Kasumi-1 (cell line): ENCODE results near the gene PALLD.
A peak's percentile ranks its signal among the peaks of the same experiment; 100 is the strongest.

Experiments used
- DNase-seq, 2 experiments: peaks; one replicate each; lab custom pipeline; 2025; lab: John Stamatoyannopoulos, UW

The PALLD gene

GRCh38 chr4:168524897-168525296, 28.0 kb downstream of the PALLD start:
- no peak for DNase-seq

GRCh38 chr4:168527560-168527959, 30.7 kb downstream of the PALLD start:
- no peak for DNase-seq

GRCh38 chr4:168528131-168528949, 31.5 kb downstream of the PALLD start:
- no peak for DNase-seq

- no peak for DNase-seq
Measured at GRCh38 chr4:168529257-168529656, 32.4 kb downstream of the PALLD start.

- no peak for DNase-seq
Measured at GRCh38 chr4:168531305-168531704, 34.5 kb downstream of the PALLD start.

- DNase-seq = no peak
Measured at GRCh38 chr4:168534535-168534934, 37.7 kb downstream of the PALLD start.

DNA sequence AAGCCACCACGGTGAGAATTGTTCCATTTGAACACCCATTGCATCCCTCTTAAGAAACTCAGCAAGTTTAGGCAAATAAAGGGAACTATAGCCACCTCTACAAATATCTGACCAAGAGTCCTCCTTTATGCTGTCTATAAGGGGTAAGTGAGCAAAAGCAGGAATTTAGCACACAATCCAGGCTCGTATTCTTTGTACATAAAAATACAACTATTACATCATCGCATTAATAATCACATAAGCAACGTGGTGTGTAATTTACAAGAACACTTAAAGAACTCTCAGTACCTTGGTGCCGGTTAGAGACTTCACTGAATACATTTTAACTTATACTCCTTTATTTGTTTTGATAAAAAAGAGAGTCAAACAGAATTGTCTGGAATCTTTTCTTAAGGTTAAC, 38.8 kb downstream of the PALLD start:
- DNase-seq = no peak

GRCh38 chr4:168536448-168536847, 39.6 kb downstream of the PALLD start:
- DNase-seq = no peak

GRCh38 chr4:168537086-168537485, 40.2 kb downstream of the PALLD start:
- DNase-seq = no peak

DNA sequence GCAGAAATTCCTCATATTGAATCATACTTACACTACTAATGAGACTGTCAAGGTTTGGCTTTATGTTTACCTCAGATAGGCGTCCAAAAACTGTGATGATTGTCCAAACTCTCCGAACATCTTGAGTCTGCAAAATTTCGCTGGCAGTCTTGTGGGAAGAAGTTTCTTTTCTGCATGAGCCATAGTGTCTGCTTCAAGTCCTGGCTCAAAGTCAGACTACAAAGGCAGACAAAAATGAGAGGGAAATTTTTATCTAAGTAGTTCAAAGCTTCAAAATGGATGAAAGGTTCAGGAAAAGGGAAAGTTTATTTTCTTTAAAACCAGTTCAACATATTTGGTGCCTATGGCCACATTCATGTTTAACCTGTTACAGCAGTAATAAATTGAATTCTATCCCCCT, 40.7 kb downstream of the PALLD start:
- DNase-seq = no peak

DNA sequence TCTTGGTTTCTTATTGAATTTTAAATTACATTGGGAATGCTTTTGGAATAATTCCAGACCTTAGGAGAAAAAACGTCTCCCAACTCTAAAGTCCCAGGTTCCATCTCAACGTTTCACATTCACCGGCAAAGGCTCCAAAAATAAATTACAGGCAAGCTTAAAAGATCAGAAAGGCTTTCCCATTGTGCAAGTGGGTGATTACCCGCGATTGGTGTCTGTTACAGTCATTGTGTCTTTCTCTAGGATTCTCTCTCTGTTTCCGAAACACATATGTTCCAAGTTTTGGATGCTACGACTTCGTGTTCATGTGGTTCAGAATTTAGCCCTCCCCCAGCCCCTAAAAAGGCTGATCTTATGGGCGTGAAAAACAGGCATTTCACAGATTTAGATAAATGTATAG, 41.8 kb downstream of the PALLD start:
- no peak for DNase-seq

GRCh38 chr4:168540086-168540485, 43.2 kb downstream of the PALLD start:
- no peak for DNase-seq

DNA sequence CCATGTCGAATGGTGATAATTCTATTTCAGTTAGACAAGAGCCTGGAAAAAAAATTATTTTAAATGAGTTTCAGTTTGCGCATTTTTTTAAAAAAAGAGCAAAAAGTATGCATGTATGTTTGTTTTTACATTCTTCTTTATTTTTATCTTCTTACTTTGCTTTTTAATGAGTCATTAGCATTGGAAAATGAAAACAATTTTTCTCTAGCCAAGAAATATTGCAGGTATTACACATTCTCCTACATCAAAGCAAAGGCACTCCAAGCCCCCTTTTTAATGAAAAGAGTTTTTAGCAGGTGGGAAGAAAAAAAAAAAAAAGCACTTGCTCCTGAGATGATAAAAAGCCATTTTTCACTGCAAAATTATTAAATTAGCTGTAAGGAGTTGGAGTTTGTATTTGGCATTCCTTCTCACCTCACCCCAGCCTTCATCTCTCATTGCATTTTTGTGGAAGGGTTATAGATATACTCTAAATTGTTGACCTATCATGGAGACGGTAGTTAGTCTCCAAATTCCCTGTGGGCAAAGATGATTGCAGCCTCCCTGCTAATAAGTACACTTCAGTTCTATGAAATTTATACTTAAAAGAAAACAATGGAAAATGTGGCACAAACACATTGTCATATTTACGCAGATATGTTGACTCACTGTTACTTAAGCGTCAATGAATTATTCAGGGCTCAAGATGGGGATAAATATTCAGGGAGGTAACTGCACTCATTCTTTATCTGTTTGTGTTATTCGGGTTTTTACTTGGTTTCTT, 43.8 kb downstream of the PALLD start:
- no peak for DNase-seq

DNA sequence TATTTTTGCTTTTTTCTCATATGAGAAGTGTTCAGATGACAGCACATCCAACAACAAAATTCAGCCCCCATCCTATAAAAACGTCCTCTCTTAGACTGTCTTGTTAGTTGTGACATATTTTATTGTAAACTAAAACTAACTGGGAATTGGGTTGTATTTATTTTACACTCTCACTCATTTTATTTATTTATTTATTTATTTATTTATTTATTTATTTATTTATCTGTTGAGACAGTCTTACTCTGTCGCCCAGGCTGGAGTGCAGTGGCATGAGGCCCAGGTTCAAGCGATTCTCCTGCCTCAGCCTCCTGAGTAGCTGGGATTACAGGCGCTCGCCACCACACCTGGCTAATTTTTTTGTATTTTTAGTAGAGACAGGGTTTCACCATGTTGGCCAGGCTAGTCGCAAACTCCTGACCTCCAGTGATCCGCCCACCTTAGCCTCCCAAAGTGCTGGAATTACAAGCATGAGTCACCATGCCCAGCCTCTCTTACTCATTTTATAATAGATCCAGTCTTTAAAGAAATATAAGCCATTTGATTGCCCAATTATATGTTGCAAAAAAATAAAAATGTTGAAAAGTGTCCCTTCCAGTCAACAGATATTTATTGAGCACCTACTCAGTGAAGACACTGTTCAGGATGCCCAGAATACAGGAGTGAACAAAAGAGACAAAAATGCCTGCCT, 44.6 kb downstream of the PALLD start:
- DNase-seq = no peak

DNA sequence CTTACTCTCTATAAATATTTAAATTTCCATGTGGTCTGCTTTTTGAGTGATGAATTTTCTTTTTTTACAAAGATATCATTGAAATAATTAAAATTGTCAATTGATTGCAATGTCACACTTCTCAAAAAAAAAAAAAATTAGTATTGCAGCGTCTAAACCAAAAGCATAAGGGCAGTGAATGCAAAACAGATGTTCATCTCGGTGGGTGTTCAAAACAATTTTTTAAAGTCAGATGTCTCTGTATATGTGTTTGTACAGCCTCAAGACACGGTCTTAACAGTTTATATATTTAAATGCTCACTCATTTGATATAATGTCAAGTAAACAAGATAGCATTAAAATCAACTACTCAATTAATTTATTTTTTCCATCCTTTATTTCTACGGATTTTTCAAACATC, 52.3 kb downstream of the PALLD start:
- DNase-seq = no peak

- no peak for DNase-seq
Measured at GRCh38 chr4:168550064-168550766, 53.4 kb downstream of the PALLD start.

- no peak for DNase-seq
Measured at GRCh38 chr4:168551211-168551610, 54.4 kb downstream of the PALLD start.

DNA sequence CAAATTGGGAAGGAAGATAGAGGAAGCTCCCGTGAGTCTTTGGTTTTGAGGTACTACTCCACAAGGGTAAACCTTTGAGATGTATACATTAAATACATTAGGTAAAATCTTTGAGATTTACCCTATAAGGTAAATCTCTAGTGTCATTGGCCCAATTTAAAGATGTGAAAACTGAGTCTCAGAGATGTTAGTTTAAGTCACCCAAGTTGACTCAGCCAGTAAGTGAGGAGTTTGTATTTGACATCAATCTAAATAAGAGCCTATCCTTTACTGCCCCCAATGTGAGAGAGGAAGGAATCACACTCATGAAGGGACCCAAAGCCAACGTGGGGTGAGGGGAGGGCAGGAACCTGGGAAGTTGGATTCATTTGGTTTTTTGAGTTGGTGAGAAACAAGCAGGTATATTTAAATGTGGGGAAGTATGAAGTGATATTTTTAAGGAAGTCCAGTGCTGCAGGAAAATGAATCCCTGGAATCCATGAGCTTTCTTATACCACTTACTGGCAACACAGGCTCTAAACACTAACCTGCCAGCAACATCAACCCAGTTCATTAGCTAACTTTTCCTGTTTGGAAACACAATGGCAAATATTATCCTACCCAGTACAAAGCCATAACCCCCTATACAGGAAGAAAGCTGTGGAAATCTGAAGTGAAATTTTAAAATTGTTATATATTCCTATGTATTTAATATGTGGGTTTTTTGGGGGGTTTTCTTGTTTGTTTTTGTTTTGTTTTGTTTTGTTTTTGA, 55.3 kb downstream of the PALLD start:
- DNase-seq = peak; percentile 23 to 26

- DNase-seq = no peak
Measured at GRCh38 chr4:168553714-168554370, 57.0 kb downstream of the PALLD start.

GRCh38 chr4:168555437-168555836, 58.6 kb downstream of the PALLD start:
- no peak for DNase-seq

DNA sequence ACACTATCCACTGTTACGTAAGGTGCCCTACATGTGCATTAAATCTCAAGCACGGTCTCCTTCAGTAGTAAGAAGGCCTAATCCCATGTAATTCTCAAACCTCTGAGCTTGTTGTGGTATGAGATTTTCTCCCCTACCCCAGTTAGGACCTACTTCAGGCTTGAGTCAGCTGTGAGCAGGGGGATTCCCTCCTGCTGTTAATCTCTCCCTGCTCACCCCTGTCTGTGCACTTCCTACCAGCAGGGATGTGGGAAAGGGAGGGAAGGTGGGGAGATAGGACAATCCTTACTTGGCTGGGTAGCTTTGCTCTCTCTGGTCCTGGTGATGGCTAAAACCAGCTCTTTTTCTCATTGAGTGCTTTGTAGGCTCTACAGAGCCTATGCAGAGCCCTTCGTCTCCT, 60.8 kb downstream of the PALLD start:
- DNase-seq = no peak
